NB4 (cell line): ENCODE results near the gene CHAF1A.

Experiments used
- MYC ChIP-seq: IDR thresholded peaks from 2 replicates; pipeline ENCODE4 v1.6.1; 2011; ENCODE audit warnings: low read depth, low read length
- POLR2A ChIP-seq: IDR thresholded peaks from 2 replicates; pipeline ENCODE4 v1.6.1; 2011; ENCODE audit warnings: mild to moderate bottlenecking; ENCODE audit not compliant: insufficient read length; ENCODE audit errors: extremely low read depth
- TF ChIP-seq, protein P1 (sequence below): IDR thresholded peaks from 2 replicates; pipeline ENCODE4 v1.6.1; 2011; ENCODE audit warnings: low read depth, low read length
- TF ChIP-seq, protein P2 (sequence below): IDR thresholded peaks from one replicate; pipeline ENCODE4 v1.5.1; 2012; ENCODE audit warnings: low read depth, low read length

DNA sequence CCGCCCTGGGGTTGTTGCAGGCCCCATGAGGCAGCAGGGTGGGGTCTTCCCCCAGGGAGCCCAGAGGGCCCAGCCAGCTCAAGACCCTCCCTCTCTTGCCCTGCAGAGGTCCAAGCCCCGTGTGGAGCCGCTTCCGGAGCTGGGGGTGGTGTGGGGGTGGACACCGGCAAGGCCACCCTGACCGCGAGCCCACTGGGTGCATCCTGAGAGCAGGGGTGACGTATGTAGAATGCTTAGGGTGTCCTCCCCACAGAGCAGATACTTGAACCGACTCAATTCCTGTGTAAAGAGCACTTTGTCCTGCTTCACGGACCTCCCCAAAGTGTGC, 40.3 kb downstream of the CHAF1A start:
- TF ChIP-seq, protein P1, sequence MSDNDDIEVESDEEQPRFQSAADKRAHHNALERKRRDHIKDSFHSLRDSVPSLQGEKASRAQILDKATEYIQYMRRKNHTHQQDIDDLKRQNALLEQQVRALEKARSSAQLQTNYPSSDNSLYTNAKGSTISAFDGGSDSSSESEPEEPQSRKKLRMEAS = no peak
- TF ChIP-seq POLR2A (no peak), MYC (no peak)
- TF ChIP-seq, protein P2, sequence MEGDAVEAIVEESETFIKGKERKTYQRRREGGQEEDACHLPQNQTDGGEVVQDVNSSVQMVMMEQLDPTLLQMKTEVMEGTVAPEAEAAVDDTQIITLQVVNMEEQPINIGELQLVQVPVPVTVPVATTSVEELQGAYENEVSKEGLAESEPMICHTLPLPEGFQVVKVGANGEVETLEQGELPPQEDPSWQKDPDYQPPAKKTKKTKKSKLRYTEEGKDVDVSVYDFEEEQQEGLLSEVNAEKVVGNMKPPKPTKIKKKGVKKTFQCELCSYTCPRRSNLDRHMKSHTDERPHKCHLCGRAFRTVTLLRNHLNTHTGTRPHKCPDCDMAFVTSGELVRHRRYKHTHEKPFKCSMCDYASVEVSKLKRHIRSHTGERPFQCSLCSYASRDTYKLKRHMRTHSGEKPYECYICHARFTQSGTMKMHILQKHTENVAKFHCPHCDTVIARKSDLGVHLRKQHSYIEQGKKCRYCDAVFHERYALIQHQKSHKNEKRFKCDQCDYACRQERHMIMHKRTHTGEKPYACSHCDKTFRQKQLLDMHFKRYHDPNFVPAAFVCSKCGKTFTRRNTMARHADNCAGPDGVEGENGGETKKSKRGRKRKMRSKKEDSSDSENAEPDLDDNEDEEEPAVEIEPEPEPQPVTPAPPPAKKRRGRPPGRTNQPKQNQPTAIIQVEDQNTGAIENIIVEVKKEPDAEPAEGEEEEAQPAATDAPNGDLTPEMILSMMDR = no peak
